Neutrophil (primary cell): ENCODE data around the gene PPP1R9A.

Experiments
- H3K27ac ChIP-seq: fragments of 200-600 bp; sonication (generic); 2 replicates; pipeline ENCODE4 v1.5.1; 2016; ENCODE audit warnings: mild to moderate bottlenecking, moderate library complexity
- H3K27me3 ChIP-seq: fragments of 200-600 bp; sonication (generic); 2 replicates; pipeline ENCODE4 v1.6.0; 2016; ENCODE audit warnings: mild to moderate bottlenecking
- H3K36me3 ChIP-seq: fragments of 200-600 bp; sonication (generic); 2 replicates; pipeline ENCODE4 v1.5.1; 2017
- H3K4me1 ChIP-seq, 2 experiments: fragments of 200-600 bp in 1 of 2; sonication (generic) in 1 of 2; 1 replicate in 1 of 2; 2 replicates in 1 of 2; pipeline versions ENCODE4 v1.5.1 to v1.6.1; 2013 to 2016; ENCODE audit warnings: low read depth in 1 of 2, low read length in 1 of 2, mild to moderate bottlenecking in 1 of 2, moderate library complexity in 1 of 2; ENCODE audit not compliant: control insufficient read depth in 1 of 2, insufficient read depth in 1 of 2
- H3K4me3 ChIP-seq, 2 experiments: fragments of 200-600 bp in 1 of 2; sonication (generic) in 1 of 2; 1 replicate in 1 of 2; 2 replicates in 1 of 2; pipeline ENCODE4 v1.5.1; 2013 to 2016; ENCODE audit warnings: low read depth in 1 of 2, low read length in 1 of 2, mild to moderate bottlenecking in 1 of 2, moderate library complexity in 1 of 2
- H3K9me3 ChIP-seq: fragments of 200-600 bp; sonication (generic); 2 replicates; pipeline ENCODE4 v1.5.1; 2016
- TF ChIP-seq, protein P1 (sequence below): fragments of 200-600 bp; sonication (generic); IDR thresholded peaks from 2 replicates; pipeline ENCODE4 v1.5.1; 2016; ENCODE audit warnings: antibody characterized with exemption

The PPP1R9A gene

DNA sequence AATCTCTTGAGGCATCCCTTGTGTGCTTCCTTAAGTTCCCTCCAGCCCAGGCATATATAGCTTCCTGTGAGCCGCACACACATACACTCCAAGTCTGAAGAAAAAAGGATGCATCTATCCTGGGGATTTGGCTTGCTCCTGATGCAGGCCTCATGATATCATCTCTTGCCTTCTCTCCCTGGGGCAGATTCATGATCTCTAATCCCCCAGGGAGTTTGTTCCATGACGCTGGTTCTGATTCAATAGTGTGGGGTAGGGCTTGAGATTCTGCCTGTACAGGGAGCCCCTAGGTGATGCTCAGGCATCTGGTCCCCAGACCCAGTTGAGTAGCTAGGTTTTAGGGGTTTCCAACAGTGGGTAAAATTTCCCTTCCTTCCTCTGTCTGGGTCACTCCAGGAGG is 415.5 kb downstream of the PPP1R9A start:
- Histone ChIP-seq H3K4me3 (no peak overlapping the region), H3K4me1 (peaks cover 18% of the 10 kb centered on the region in 2 experiments), H3K9me3 (no peaks in the 10 kb centered on the region), H3K27me3 (peaks cover 13% of the 10 kb centered on the region), H3K36me3 (no peaks in the 10 kb centered on the region), H3K27ac (no peak overlapping the region)
- TF ChIP-seq, protein P1, sequence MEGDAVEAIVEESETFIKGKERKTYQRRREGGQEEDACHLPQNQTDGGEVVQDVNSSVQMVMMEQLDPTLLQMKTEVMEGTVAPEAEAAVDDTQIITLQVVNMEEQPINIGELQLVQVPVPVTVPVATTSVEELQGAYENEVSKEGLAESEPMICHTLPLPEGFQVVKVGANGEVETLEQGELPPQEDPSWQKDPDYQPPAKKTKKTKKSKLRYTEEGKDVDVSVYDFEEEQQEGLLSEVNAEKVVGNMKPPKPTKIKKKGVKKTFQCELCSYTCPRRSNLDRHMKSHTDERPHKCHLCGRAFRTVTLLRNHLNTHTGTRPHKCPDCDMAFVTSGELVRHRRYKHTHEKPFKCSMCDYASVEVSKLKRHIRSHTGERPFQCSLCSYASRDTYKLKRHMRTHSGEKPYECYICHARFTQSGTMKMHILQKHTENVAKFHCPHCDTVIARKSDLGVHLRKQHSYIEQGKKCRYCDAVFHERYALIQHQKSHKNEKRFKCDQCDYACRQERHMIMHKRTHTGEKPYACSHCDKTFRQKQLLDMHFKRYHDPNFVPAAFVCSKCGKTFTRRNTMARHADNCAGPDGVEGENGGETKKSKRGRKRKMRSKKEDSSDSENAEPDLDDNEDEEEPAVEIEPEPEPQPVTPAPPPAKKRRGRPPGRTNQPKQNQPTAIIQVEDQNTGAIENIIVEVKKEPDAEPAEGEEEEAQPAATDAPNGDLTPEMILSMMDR: no peak

DNA sequence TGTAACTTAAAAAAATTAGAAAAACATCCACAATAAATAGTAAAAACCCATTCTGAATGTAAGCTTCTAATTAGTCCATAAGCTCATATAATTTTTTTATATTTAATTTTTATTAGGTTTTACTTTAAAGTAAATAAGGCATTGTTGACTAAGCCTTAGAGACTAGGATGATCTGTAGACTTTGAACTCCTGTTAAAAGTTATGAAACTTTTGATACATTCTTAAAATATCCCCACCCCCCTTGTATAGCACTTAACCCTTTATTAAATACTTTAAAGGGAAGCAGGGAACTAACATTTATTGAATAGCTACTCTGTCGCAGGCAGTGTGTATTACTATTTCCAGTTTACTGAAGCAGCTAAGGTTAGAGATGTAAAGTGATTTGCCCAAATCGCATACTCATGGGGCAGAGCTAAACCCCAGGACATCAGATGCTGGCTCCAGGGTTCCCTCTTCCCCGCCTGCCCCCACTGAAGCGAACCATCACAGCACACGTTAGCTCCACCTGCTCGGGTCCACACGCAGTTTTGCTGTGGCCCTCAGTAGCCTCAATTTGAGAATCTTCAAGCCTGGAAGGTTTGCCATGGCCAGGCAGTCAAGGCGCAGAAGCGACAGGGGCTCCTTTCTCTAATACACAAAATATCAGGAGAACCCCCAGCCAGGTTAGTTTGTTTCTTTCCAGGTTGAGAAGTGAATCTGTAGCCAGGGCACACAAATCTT is 416.2 kb downstream of the PPP1R9A start:
- H3K4me1 ChIP-seq: peaks cover 18% of the 10 kb centered on the region in 2 experiments
- no peaks in the 10 kb centered on the region for H3K36me3 ChIP-seq
- H3K9me3 ChIP-seq: no peaks in the 10 kb centered on the region
- no peak overlapping the region for H3K4me3 ChIP-seq
- H3K27ac ChIP-seq: no peak overlapping the region
- peaks cover 13% of the 10 kb centered on the region for H3K27me3 ChIP-seq
- TF ChIP-seq, protein P1: no peak

DNA sequence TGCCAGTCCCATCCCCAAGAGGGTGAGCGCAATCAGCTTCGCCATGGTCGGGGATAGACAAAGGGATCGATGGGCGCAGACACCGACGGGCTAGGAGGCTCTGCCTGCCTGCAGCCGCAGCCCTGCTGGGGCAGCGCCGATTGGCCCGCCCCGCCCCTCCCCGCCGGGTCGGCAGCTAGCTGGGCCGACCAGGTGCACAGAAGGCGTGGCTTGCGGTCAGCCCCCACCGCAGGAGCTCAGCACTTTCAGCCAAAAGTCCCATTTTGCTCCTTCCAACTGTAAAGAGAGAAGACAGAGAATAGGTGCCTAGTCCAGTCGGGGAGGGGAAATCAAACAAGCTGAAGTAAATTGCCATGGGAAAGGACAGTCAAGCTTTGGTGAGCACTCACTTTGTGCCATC is 417.0 kb downstream of the PPP1R9A start, which contains the start of gene PON1:
Gene PON1, minus strand, starts transcription at position 102 of the 400 bp plus-strand sequence. Its CDS starts 57 bp downstream, at position 45.
- Histone ChIP-seq H3K36me3 (no peaks in the 10 kb centered on the region), H3K4me3 (no peak within 1 kb of the TSS), H3K4me1 (peaks cover 18% of the 10 kb centered on the region in 2 experiments), H3K27me3 (peaks cover 13% of the 10 kb centered on the region), H3K27ac (no peak within 1 kb of the TSS), H3K9me3 (no peaks in the 10 kb centered on the region)
- TF ChIP-seq, protein P1: no peak

DNA sequence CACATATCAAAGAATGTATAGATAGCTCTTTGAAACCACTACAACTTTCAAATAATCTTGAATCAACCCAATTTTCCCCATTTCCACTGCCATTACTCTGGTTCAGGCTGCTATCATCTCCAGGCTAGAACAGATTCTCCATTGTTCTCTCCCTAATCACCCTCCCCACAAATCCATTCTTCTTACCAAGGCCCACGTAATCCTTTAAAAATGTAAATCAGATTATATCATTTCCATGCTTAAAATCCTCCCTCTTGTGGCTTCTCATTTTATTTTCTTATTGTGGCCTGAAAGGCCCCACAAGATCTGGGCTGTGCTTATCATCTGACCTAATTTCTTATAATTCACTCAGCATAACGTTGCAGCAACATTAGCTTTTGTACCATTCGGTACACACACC is 420.0 kb downstream of the PPP1R9A start:
- Histone ChIP-seq H3K4me3 (no peak overlapping the region), H3K27ac (no peak overlapping the region), H3K27me3 (peaks cover 13% of the 10 kb centered on the region), H3K4me1 (peaks cover 15 to 20% of the 10 kb centered on the region in 2 experiments), H3K36me3 (no peaks in the 10 kb centered on the region), H3K9me3 (no peaks in the 10 kb centered on the region)
- TF ChIP-seq, protein P1: no peak

DNA sequence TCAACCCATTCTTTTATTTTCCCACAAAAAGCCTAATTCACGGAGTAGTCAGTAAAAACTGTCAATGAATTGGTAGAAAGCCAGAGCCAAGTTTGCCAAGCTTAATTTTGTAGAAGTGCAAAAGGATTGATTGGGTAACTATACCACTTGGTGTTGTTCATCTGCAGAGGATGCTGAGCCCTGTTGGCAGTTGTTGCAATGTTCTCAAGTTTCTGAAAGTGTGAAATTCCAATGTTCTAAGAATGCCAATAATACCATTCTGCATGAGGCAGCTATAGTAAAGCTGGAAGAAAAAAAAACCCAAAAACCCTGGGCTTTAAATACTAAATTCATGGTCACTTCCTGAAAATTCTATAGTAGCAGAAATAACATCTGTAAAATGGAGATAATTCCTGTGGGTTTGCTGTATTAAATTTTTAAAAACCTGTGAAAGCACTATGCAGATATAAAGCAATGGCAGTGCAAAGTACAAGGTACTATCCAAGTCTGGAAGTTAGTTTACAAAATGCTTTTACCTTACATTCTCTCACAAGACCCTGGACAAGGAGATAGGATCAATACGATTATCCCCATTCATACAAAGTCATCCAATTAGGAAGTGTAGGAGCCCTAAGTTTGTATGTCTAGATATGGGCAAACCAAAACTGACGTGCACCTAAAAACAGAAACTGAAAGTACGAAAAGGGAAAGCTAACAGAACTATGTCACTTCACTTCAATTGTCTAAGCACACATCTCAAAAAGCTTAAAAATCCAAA is 423.0 kb downstream of the PPP1R9A start:
- no peaks in the 10 kb centered on the region for H3K36me3 ChIP-seq
- TF ChIP-seq, protein P1: no peak
- H3K27ac ChIP-seq: no peak overlapping the region
- H3K4me3 ChIP-seq: no peak overlapping the region
- no peaks in the 10 kb centered on the region for H3K9me3 ChIP-seq
- H3K27me3 ChIP-seq: no peaks in the 10 kb centered on the region
- H3K4me1 ChIP-seq: peaks cover 4 to 12% of the 10 kb centered on the region in 2 experiments
